Esophagus mucosa (tissue), 1 donor: Measurements from ENCODE around the gene KRTAP19-6. TPM values are rescaled to one million over a fixed set of nuclear protein-coding genes. Genes with fewer than 3 reads are reported as not detected.

Source experiments
- total RNA-seq: library from RNA; stranded (reverse); gene quantifications from one replicate; pipeline ENCODE4 v1.2.4, GENCODE V29; 2023
- donor health status: DM: yes; HTN: yes; CAD: no.

Gene KRTAP19-6
- total RNA-seq, 1 donor from 2014 or later = not detected

Other genes with a start within 250 kb of the KRTAP19-6 start
- not detected for gene KRTAP26-1, start 221.5 kb downstream of the KRTAP19-6 start, total RNA-seq
- gene KRTAP27-1, start 204.2 kb downstream of the KRTAP19-6 start, total RNA-seq = not detected
- not detected for gene KRTAP23-1, start 193.3 kb downstream of the KRTAP19-6 start, total RNA-seq
- gene KRTAP13-2, start 169.6 kb downstream of the KRTAP19-6 start, total RNA-seq = not detected
- not detected for gene KRTAP13-1, start 145.8 kb downstream of the KRTAP19-6 start, total RNA-seq
- not detected for gene KRTAP13-3, start 115.9 kb downstream of the KRTAP19-6 start, total RNA-seq
- not detected for gene KRTAP13-4, start 111.6 kb downstream of the KRTAP19-6 start, total RNA-seq
- not detected for gene KRTAP15-1, start 101.6 kb downstream of the KRTAP19-6 start, total RNA-seq
- not detected for gene KRTAP19-1, start 61.5 kb downstream of the KRTAP19-6 start, total RNA-seq
- gene KRTAP19-2, start 54.4 kb downstream of the KRTAP19-6 start, total RNA-seq = not detected
- not detected for gene KRTAP19-3, start 49.9 kb downstream of the KRTAP19-6 start, total RNA-seq
- not detected for gene KRTAP19-4, start 44.7 kb downstream of the KRTAP19-6 start, total RNA-seq
- not detected for gene KRTAP19-5, start 39.7 kb downstream of the KRTAP19-6 start, total RNA-seq
- not detected for gene KRTAP19-7, start 19.4 kb upstream of the KRTAP19-6 start, total RNA-seq
- not detected for gene KRTAP22-2, start 48.5 kb upstream of the KRTAP19-6 start, total RNA-seq
- not detected for gene KRTAP6-3, start 50.6 kb upstream of the KRTAP19-6 start, total RNA-seq
- gene KRTAP6-2, start 57.0 kb upstream of the KRTAP19-6 start, total RNA-seq = not detected
- not detected for gene KRTAP22-1, start 59.2 kb upstream of the KRTAP19-6 start, total RNA-seq
- not detected for gene KRTAP6-1, start 72.1 kb upstream of the KRTAP19-6 start, total RNA-seq
- gene KRTAP20-1, start 74.6 kb upstream of the KRTAP19-6 start, total RNA-seq = not detected
- gene KRTAP20-4, start 78.8 kb upstream of the KRTAP19-6 start, total RNA-seq = not detected
- gene KRTAP20-2, start 93.3 kb upstream of the KRTAP19-6 start, total RNA-seq = not detected
- gene KRTAP20-3, start 101.0 kb upstream of the KRTAP19-6 start, total RNA-seq = not detected
- gene KRTAP21-3, start 176.9 kb upstream of the KRTAP19-6 start, total RNA-seq = not detected
- not detected for gene KRTAP21-2, start 205.4 kb upstream of the KRTAP19-6 start, total RNA-seq
- gene KRTAP21-1, start 213.6 kb upstream of the KRTAP19-6 start, total RNA-seq = not detected